GM19023 (cell line): Measurements from ENCODE around the gene KIF26B.

Experiments used
- ATAC-seq: cut with Tn5 transposase; IDR thresholded peaks from one replicate; pipeline ENCODE4 v1.9.1; 2021; ENCODE audit warnings: mild to moderate bottlenecking, moderate library complexity; ENCODE audit not compliant: unreplicated experiment

Gene KIF26B

GRCh38 chr1:245205864-245206263 lies 51.1 kb downstream of the KIF26B start:
- ATAC-seq, result no peak

GRCh38 chr1:245207056-245207638 lies 52.4 kb downstream of the KIF26B start:
- ATAC-seq, result no peak

GRCh38 chr1:245207801-245208200 lies 53.0 kb downstream of the KIF26B start:
- no peak for ATAC-seq

GRCh38 chr1:245209658-245210435 lies 55.1 kb downstream of the KIF26B start:
- no peak for ATAC-seq

GRCh38 chr1:245211035-245211749 lies 56.4 kb downstream of the KIF26B start:
- no peak for ATAC-seq

GRCh38 chr1:245211761-245212160 lies 57.0 kb downstream of the KIF26B start:
- no peak for ATAC-seq

GRCh38 chr1:245212221-245212710 lies 57.5 kb downstream of the KIF26B start:
- no peak for ATAC-seq

GRCh38 chr1:245213066-245213831 lies 58.5 kb downstream of the KIF26B start:
- ATAC-seq, result no peak

GRCh38 chr1:245215071-245215470 lies 60.3 kb downstream of the KIF26B start:
- no peak for ATAC-seq

GRCh38 chr1:245216366-245217115 lies 61.8 kb downstream of the KIF26B start:
- no peak for ATAC-seq

- no peak for ATAC-seq
Measured at GRCh38 chr1:245217853-245218608, 63.2 kb downstream of the KIF26B start.

GRCh38 chr1:245220381-245220985 lies 65.7 kb downstream of the KIF26B start:
- ATAC-seq, result no peak

- ATAC-seq, result no peak
Measured at GRCh38 chr1:245221805-245222204, 67.0 kb downstream of the KIF26B start.

GRCh38 chr1:245222931-245223595 lies 68.3 kb downstream of the KIF26B start:
- no peak for ATAC-seq

- no peak for ATAC-seq
Measured at GRCh38 chr1:245225322-245226202, 70.8 kb downstream of the KIF26B start.

- no peak for ATAC-seq
Measured at GRCh38 chr1:245226203-245226499, 71.4 kb downstream of the KIF26B start.

- no peak for ATAC-seq
Measured at GRCh38 chr1:245229051-245229450, 74.3 kb downstream of the KIF26B start.

GRCh38 chr1:245232931-245233330 lies 78.1 kb downstream of the KIF26B start:
- no peak for ATAC-seq
